Measurements from ENCODE around the gene HP.
A peak's percentile ranks its signal among the peaks of the same experiment; 100 is the strongest.

The HP gene

DNA sequence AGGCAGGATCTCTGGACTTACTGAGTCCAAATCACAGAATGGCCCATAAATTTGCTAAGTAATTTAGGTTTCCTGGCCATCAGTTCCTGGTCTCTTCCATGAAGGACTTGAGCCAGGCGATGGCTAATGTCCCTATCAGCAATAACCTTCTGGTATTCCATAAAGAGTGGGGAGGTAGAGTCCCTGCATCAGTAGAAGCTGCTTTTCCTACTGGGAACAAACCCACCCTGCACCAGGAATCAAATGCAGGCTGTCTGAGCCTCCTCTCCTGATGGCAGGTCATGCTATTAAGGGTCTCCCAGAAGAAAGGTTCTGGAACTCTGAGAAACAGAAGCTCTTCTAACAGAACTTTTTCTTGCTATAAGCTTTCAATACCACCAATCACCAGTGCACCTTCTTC is 7.3 kb downstream of the HP start:
- DNase-seq (ENCODE audit: low read depth in 1 of 2, low spot score in 1 of 2), result no peak
- H3K27ac ChIP-seq (replicated peaks), result no peak overlapping the region
- TF ChIP-seq, protein P1, sequence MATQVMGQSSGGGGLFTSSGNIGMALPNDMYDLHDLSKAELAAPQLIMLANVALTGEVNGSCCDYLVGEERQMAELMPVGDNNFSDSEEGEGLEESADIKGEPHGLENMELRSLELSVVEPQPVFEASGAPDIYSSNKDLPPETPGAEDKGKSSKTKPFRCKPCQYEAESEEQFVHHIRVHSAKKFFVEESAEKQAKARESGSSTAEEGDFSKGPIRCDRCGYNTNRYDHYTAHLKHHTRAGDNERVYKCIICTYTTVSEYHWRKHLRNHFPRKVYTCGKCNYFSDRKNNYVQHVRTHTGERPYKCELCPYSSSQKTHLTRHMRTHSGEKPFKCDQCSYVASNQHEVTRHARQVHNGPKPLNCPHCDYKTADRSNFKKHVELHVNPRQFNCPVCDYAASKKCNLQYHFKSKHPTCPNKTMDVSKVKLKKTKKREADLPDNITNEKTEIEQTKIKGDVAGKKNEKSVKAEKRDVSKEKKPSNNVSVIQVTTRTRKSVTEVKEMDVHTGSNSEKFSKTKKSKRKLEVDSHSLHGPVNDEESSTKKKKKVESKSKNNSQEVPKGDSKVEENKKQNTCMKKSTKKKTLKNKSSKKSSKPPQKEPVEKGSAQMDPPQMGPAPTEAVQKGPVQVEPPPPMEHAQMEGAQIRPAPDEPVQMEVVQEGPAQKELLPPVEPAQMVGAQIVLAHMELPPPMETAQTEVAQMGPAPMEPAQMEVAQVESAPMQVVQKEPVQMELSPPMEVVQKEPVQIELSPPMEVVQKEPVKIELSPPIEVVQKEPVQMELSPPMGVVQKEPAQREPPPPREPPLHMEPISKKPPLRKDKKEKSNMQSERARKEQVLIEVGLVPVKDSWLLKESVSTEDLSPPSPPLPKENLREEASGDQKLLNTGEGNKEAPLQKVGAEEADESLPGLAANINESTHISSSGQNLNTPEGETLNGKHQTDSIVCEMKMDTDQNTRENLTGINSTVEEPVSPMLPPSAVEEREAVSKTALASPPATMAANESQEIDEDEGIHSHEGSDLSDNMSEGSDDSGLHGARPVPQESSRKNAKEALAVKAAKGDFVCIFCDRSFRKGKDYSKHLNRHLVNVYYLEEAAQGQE (IDR thresholded peaks at IDR 0.05; ENCODE audit: insufficient replicate concordance, low read depth), result no peak
- TF ChIP-seq GABPA (IDR thresholded peaks at IDR 0.05; ENCODE audit: low read depth) (no peak), SPI1 (IDR thresholded peaks at IDR 0.05; ENCODE audit: borderline replicate concordance, low read depth) (no peak), POLR2AphosphoS5 (IDR thresholded peaks at IDR 0.05; ENCODE audit: low read depth) (no peak)
- TF ChIP-seq, protein P2, sequence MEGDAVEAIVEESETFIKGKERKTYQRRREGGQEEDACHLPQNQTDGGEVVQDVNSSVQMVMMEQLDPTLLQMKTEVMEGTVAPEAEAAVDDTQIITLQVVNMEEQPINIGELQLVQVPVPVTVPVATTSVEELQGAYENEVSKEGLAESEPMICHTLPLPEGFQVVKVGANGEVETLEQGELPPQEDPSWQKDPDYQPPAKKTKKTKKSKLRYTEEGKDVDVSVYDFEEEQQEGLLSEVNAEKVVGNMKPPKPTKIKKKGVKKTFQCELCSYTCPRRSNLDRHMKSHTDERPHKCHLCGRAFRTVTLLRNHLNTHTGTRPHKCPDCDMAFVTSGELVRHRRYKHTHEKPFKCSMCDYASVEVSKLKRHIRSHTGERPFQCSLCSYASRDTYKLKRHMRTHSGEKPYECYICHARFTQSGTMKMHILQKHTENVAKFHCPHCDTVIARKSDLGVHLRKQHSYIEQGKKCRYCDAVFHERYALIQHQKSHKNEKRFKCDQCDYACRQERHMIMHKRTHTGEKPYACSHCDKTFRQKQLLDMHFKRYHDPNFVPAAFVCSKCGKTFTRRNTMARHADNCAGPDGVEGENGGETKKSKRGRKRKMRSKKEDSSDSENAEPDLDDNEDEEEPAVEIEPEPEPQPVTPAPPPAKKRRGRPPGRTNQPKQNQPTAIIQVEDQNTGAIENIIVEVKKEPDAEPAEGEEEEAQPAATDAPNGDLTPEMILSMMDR (IDR thresholded peaks at IDR 0.05; ENCODE audit: insufficient read depth, low read length), result no peak
- no peaks in the 10 kb centered on the region for H3K27me3 ChIP-seq (ENCODE audit: insufficient read depth, poor library complexity, severe bottlenecking)
- H3K4me3 ChIP-seq (replicated peaks; ENCODE audit: insufficient read depth, low read length), result no peak overlapping the region

DNA sequence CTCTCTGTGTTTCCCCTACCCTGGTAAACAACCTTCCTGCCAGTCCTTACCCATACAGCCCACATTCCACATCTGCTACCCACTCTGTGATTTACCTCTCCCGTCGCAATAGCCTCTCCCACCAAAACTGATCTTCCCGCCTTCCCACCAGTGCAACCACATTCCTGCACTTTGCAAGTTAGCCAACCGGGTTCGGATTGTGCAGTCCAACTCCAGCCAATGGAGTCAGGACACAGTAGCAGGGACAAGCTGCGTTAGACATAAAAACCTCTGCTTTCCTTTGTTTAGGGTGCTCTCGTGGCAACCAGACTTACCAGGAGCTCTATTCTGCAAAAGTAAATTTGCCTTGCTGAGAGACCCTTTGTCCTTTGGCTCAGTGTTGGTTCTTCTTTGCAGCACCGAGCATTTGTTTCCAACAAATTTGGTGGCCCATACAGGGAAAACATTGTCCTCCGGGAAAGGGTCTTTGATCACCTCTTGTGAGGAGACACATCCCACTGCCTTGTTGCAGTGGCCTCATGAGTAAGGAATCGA is 10.1 kb downstream of the HP start:
- H3K27ac ChIP-seq (replicated peaks), result no peak overlapping the region
- DNase-seq (ENCODE audit: low read depth in 1 of 2, low spot score in 1 of 2), result no peak
- TF ChIP-seq GABPA (IDR thresholded peaks at IDR 0.05; ENCODE audit: low read depth), result no peak
- no peak for TF ChIP-seq SPI1 (IDR thresholded peaks at IDR 0.05; ENCODE audit: borderline replicate concordance, low read depth)
- no peak for TF ChIP-seq POLR2AphosphoS5 (IDR thresholded peaks at IDR 0.05; ENCODE audit: low read depth)
- TF ChIP-seq, protein P2 (IDR thresholded peaks at IDR 0.05; ENCODE audit: insufficient read depth, low read length), result no peak
- TF ChIP-seq, protein P1 (IDR thresholded peaks at IDR 0.05; ENCODE audit: insufficient replicate concordance, low read depth), result no peak

DNA sequence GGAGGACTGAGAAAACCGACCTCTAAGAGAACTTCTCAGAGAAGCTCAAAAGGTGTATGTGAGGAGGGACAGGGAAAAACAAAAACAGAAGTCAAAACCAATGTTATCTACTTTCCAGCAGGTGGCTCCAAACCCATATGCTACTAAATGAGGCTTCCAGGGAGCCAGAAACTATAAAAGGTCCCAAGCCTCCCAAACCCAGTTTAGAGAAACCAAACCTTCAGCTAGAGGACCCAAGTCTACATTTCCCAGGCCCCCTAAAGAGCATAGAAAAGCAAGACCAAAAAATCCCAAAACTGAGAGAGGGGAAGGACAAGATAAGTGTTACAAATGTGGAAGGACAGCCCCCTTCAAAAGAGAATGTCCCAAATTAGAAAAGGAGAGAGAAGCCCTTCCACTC is 12.4 kb downstream of the HP start:
- peak in 1 of 2 experiments; percentile 44 for DNase-seq (ENCODE audit: low read depth in 1 of 2, low spot score in 1 of 2)
- Histone ChIP-seq H3K4me3 (replicated peaks; ENCODE audit: insufficient read depth, low read length) (no peak overlapping the region), H3K27ac (replicated peaks) (no peak overlapping the region), H3K27me3 (ENCODE audit: insufficient read depth, poor library complexity, severe bottlenecking) (no peaks in the 10 kb centered on the region)
- TF ChIP-seq, protein P1 (IDR thresholded peaks at IDR 0.05; ENCODE audit: insufficient replicate concordance, low read depth), result no peak
- no peak for TF ChIP-seq POLR2AphosphoS5 (IDR thresholded peaks at IDR 0.05; ENCODE audit: low read depth)
- TF ChIP-seq, protein P2 (IDR thresholded peaks at IDR 0.05; ENCODE audit: insufficient read depth, low read length), result peak; percentile 14
- peak; percentile 6; the same call in 1 of the 2 replicates for TF ChIP-seq SPI1 (IDR thresholded peaks at IDR 0.05; ENCODE audit: borderline replicate concordance, low read depth)
- no peak for TF ChIP-seq GABPA (IDR thresholded peaks at IDR 0.05; ENCODE audit: low read depth)

More for the DNA sequence above, 10.1 kb downstream of the HP start:
- Histone ChIP-seq H3K4me3 (replicated peaks; ENCODE audit: insufficient read depth, low read length) (no peak overlapping the region), H3K27me3 (ENCODE audit: insufficient read depth, poor library complexity, severe bottlenecking) (no peaks in the 10 kb centered on the region)

Data from HL-60 (cell line).